ENCODE results near the gene DCHS2.

Gene DCHS2

GRCh38 chr4:154491341-154492271 lies at the start of gene DCHS2:
Gene DCHS2 (minus strand): TSS chr4:154491799. CDS start chr4:154491355, 444 bp downstream.
- DNase-seq, result peak; percentile 79

GRCh38 chr4:154534296-154534695 lies 42.7 kb upstream of the DCHS2 start:
- no peak for DNase-seq

GRCh38 chr4:154529728-154530519 lies 38.3 kb upstream of the DCHS2 start:
- no peak for DNase-seq

GRCh38 chr4:154528869-154529268 lies 37.3 kb upstream of the DCHS2 start:
- no peak for DNase-seq

- DNase-seq, result no peak
Measured at GRCh38 chr4:154527308-154527707, 35.7 kb upstream of the DCHS2 start.

GRCh38 chr4:154526151-154526550 lies 34.6 kb upstream of the DCHS2 start:
- no peak for DNase-seq

- DNase-seq, result no peak
Measured at GRCh38 chr4:154521607-154522006, 30.0 kb upstream of the DCHS2 start.

GRCh38 chr4:154519214-154519613 lies 27.6 kb upstream of the DCHS2 start:
- DNase-seq, result no peak

- DNase-seq, result no peak
Measured at GRCh38 chr4:154517591-154517990, 26.0 kb upstream of the DCHS2 start.

- no peak for DNase-seq
Measured at GRCh38 chr4:154516318-154517029, 24.9 kb upstream of the DCHS2 start.

- DNase-seq, result no peak
Measured at GRCh38 chr4:154511981-154512380, 20.4 kb upstream of the DCHS2 start.

GRCh38 chr4:154511548-154511947 lies 19.9 kb upstream of the DCHS2 start:
- DNase-seq, result no peak

- DNase-seq, result no peak
Measured at GRCh38 chr4:154507156-154507555, 15.6 kb upstream of the DCHS2 start.

GRCh38 chr4:154506253-154506652 lies 14.7 kb upstream of the DCHS2 start:
- DNase-seq, result no peak

- no peak for DNase-seq
Measured at GRCh38 chr4:154503598-154503997, 12.0 kb upstream of the DCHS2 start.

GRCh38 chr4:154502111-154502510 lies 10.5 kb upstream of the DCHS2 start:
- DNase-seq, result no peak

- no peak for DNase-seq
Measured at GRCh38 chr4:154497889-154498288, 6.3 kb upstream of the DCHS2 start.

- DNase-seq, result no peak
Measured at GRCh38 chr4:154495867-154496266, 4.3 kb upstream of the DCHS2 start.

- DNase-seq, result no peak
Measured at GRCh38 chr4:154492288-154492687, 689 bp upstream of the DCHS2 start.

- peak; percentile 20 for DNase-seq
Measured at GRCh38 chr4:154490583-154491340, 837 bp downstream of the DCHS2 start.

- no peak for DNase-seq
Measured at GRCh38 chr4:154490234-154490582, 1.4 kb downstream of the DCHS2 start.

- DNase-seq, result no peak
Measured at GRCh38 chr4:154489558-154490233, 1.9 kb downstream of the DCHS2 start.
